Measurements from ENCODE around the gene ERI3.

GRCh38 chr1:44240802-44241671, 114.0 kb downstream of the ERI3 start:
- TF ChIP-seq ZNF543 (CRISPR knock-in tag; IDR thresholded peaks at IDR 0.05): no peak
- TF ChIP-seq CTCF (CRISPR knock-in tag; IDR thresholded peaks at IDR 0.05): no peak
- no peak for TF ChIP-seq CEBPB (IDR thresholded peaks at IDR 0.05; ENCODE audit: borderline replicate concordance, low read depth, low read length)
- no peak for TF ChIP-seq ZNF205 (CRISPR knock-in tag; IDR thresholded peaks at IDR 0.05)
- no peak for TF ChIP-seq POLR2AphosphoS5 (IDR thresholded peaks at IDR 0.05; ENCODE audit: low read depth, low read length)
- TF ChIP-seq POLR2A (IDR thresholded peaks at IDR 0.05; ENCODE audit: insufficient read depth in 1 of 2, low read depth in 2 of 2, low read length in 2 of 2): no peak
- no peak for TF ChIP-seq ELF1 (CRISPR knock-in tag; IDR thresholded peaks at IDR 0.05)
- TF ChIP-seq MAX (IDR thresholded peaks at IDR 0.05): no peak
- TF ChIP-seq ZNF747 (CRISPR knock-in tag; IDR thresholded peaks at IDR 0.05; ENCODE audit: borderline replicate concordance): no peak
- no peak for TF ChIP-seq ZNF350 (CRISPR knock-in tag; IDR thresholded peaks at IDR 0.05; ENCODE audit: borderline replicate concordance, low read depth)
- TF ChIP-seq ZNF709 (CRISPR knock-in tag; IDR thresholded peaks at IDR 0.05): no peak
- no peak for TF ChIP-seq PRDM10 (CRISPR knock-in tag; IDR thresholded peaks at IDR 0.05; ENCODE audit: low read depth)
- no peak for TF ChIP-seq HNF4A (CRISPR knock-in tag; IDR thresholded peaks at IDR 0.05)
- no peak for TF ChIP-seq ZNF17 (CRISPR knock-in tag; IDR thresholded peaks at IDR 0.05)
